Measurements from ENCODE around the gene LGR5. TPM values are rescaled to one million over a fixed set of nuclear protein-coding genes. Genes with fewer than 3 reads are reported as not detected.

Gene LGR5
- total RNA-seq, 1 experiment from 2014 or later, result 0.04 TPM

GRCh38 chr12:71582925-71583324 lies 143.3 kb downstream of the LGR5 start:
- Histone ChIP-seq H3K36me3 (ENCODE audit: low read depth, low read length) (no peaks in the 10 kb centered on the region), H3K27me3 (ENCODE audit: low read length) (no peaks in the 10 kb centered on the region), H3K9ac (ENCODE audit: low read length) (no peak overlapping the region), H2AFZ (ENCODE audit: low read length) (no peak overlapping the region), H3K79me2 (ENCODE audit: low read length) (no peaks in the 10 kb centered on the region), H3K4me1 (ENCODE audit: insufficient read depth, low read length) (no peaks in the 10 kb centered on the region), H3K9me3 (ENCODE audit: low read length) (no peaks in the 10 kb centered on the region), H4K20me1 (ENCODE audit: low read length) (no peaks in the 10 kb centered on the region), H3F3A (ENCODE audit: low read length, unreplicated experiment) (no peaks in the 10 kb centered on the region), H3K4me2 (ENCODE audit: low read length) (no peak overlapping the region), H3K4me3 (ENCODE audit: low read length) (no peak overlapping the region), H3K27ac (ENCODE audit: low read length) (no peak overlapping the region), H3K9me2 (replicated peaks; ENCODE audit: low read length) (no peaks in the 10 kb centered on the region)
- intact Hi-C loops (cut with micrococcal nuclease), result no loop called here
- TF ChIP-seq EZH2phosphoT487 (IDR thresholded peaks at IDR 0.05; ENCODE audit: borderline replicate concordance, low read length) (no peak), EZH2 (IDR thresholded peaks at IDR 0.05; ENCODE audit: low read length, unreplicated experiment) (no peak), CTCF (conservative IDR thresholded peaks at IDR 0.05; ENCODE audit: low read depth, low read length) (no peak)
- ChIA-PET POLR2A (ENCODE audit: unreplicated experiment) (no interaction called here), CTCF (no interaction called here)
- no peak for ATAC-seq
- no peak for DNase-seq
- no TSS peak for BruUV-seq (replicated peaks)

- Histone ChIP-seq H4K20me1 (ENCODE audit: low read length) (no peaks in the 10 kb centered on the region), H3K79me2 (ENCODE audit: low read length) (no peaks in the 10 kb centered on the region), H3K9ac (ENCODE audit: low read length) (no peak overlapping the region), H3K36me3 (ENCODE audit: low read depth, low read length) (no peaks in the 10 kb centered on the region), H3K4me3 (ENCODE audit: low read length) (no peak overlapping the region), H3K4me2 (ENCODE audit: low read length) (no peak overlapping the region), H3K27ac (ENCODE audit: low read length) (no peak overlapping the region), H3K27me3 (ENCODE audit: low read length) (no peaks in the 10 kb centered on the region), H3F3A (ENCODE audit: low read length, unreplicated experiment) (no peaks in the 10 kb centered on the region), H2AFZ (ENCODE audit: low read length) (no peak overlapping the region), H3K9me2 (replicated peaks; ENCODE audit: low read length) (no peaks in the 10 kb centered on the region), H3K4me1 (ENCODE audit: insufficient read depth, low read length) (no peaks in the 10 kb centered on the region), H3K9me3 (ENCODE audit: low read length) (no peaks in the 10 kb centered on the region)
- DNase-seq (no peak), ATAC-seq (no peak)
- BruUV-seq (replicated peaks), result no TSS peak
- POLR2A ChIA-PET (ENCODE audit: unreplicated experiment), result no interaction called here
- intact Hi-C loops (cut with micrococcal nuclease), result no loop called here
- CTCF ChIA-PET, result no interaction called here
- TF ChIP-seq EZH2phosphoT487 (IDR thresholded peaks at IDR 0.05; ENCODE audit: borderline replicate concordance, low read length) (no peak), EZH2 (IDR thresholded peaks at IDR 0.05; ENCODE audit: low read length, unreplicated experiment) (no peak), CTCF (conservative IDR thresholded peaks at IDR 0.05; ENCODE audit: low read depth, low read length) (no peak)
Measured at GRCh38 chr12:71584356-71584755, 144.8 kb downstream of the LGR5 start.

- Histone ChIP-seq H3K9ac (ENCODE audit: low read length) (no peak overlapping the region), H3K4me3 (ENCODE audit: low read length) (no peak overlapping the region), H3K9me3 (ENCODE audit: low read length) (no peaks in the 10 kb centered on the region), H3K27ac (ENCODE audit: low read length) (no peak overlapping the region), H4K20me1 (ENCODE audit: low read length) (no peaks in the 10 kb centered on the region), H3F3A (ENCODE audit: low read length, unreplicated experiment) (no peaks in the 10 kb centered on the region), H2AFZ (ENCODE audit: low read length) (no peak overlapping the region), H3K4me1 (ENCODE audit: insufficient read depth, low read length) (no peaks in the 10 kb centered on the region), H3K36me3 (ENCODE audit: low read depth, low read length) (no peaks in the 10 kb centered on the region), H3K79me2 (ENCODE audit: low read length) (no peaks in the 10 kb centered on the region), H3K4me2 (ENCODE audit: low read length) (no peak overlapping the region), H3K9me2 (replicated peaks; ENCODE audit: low read length) (no peaks in the 10 kb centered on the region), H3K27me3 (ENCODE audit: low read length) (no peaks in the 10 kb centered on the region)
- BruUV-seq (replicated peaks), result no TSS peak
- DNase-seq (no peak), ATAC-seq (no peak)
- ChIA-PET POLR2A (ENCODE audit: unreplicated experiment) (no interaction called here), CTCF (no interaction called here)
- TF ChIP-seq EZH2 (IDR thresholded peaks at IDR 0.05; ENCODE audit: low read length, unreplicated experiment) (no peak), EZH2phosphoT487 (IDR thresholded peaks at IDR 0.05; ENCODE audit: borderline replicate concordance, low read length) (no peak), CTCF (conservative IDR thresholded peaks at IDR 0.05; ENCODE audit: low read depth, low read length) (no peak)
- intact Hi-C loops (cut with micrococcal nuclease), result no loop called here
Measured at GRCh38 chr12:71585218-71585617, 145.6 kb downstream of the LGR5 start.

All from PC-3 (cell line).